ENCODE results near the gene ILF2. TPM values are rescaled to one million over a fixed set of nuclear protein-coding genes. Genes with fewer than 3 reads are reported as not detected.

Gene ILF2
- total and polyA plus RNA-seq, 2 of the 13 experiments (the other 11 are each of a cell fraction or from before 2014, with no cell fraction given): 292 to 366 TPM

DNA sequence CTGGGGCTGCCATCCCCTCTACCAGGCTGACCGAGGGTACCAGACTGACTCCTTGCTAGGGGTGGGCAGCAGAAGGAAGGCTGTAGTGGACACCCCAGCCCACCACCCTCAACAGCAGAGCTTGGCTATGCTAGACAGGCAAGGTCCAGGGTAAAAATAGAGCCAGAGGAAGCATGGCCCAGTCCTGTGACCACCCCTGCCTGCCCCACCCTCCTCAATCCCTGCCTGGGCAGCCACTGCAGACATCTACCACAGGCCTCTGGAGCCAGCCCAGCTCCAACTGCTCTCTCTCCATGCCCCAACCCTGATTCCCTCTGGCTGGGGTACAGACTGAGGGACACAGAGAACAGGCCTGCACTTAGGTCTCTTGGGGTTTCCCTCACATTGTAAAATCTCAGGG is 40.8 kb downstream of the ILF2 start (continued):
- 0 out of 2 replicates have a peak, but pooled peaks have one; percentile 5 for TF ChIP-seq ZNF747 (CRISPR knock-in tag; IDR thresholded peaks at IDR 0.05; ENCODE audit: borderline replicate concordance)
- TF ChIP-seq, protein P1, sequence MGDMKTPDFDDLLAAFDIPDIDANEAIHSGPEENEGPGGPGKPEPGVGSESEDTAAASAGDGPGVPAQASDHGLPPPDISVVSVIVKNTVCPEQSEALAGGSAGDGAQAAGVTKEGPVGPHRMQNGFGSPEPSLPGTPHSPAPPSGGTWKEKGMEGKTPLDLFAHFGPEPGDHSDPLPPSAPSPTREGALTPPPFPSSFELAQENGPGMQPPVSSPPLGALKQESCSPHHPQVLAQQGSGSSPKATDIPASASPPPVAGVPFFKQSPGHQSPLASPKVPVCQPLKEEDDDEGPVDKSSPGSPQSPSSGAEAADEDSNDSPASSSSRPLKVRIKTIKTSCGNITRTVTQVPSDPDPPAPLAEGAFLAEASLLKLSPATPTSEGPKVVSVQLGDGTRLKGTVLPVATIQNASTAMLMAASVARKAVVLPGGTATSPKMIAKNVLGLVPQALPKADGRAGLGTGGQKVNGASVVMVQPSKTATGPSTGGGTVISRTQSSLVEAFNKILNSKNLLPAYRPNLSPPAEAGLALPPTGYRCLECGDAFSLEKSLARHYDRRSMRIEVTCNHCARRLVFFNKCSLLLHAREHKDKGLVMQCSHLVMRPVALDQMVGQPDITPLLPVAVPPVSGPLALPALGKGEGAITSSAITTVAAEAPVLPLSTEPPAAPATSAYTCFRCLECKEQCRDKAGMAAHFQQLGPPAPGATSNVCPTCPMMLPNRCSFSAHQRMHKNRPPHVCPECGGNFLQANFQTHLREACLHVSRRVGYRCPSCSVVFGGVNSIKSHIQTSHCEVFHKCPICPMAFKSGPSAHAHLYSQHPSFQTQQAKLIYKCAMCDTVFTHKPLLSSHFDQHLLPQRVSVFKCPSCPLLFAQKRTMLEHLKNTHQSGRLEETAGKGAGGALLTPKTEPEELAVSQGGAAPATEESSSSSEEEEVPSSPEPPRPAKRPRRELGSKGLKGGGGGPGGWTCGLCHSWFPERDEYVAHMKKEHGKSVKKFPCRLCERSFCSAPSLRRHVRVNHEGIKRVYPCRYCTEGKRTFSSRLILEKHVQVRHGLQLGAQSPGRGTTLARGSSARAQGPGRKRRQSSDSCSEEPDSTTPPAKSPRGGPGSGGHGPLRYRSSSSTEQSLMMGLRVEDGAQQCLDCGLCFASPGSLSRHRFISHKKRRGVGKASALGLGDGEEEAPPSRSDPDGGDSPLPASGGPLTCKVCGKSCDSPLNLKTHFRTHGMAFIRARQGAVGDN (CRISPR knock-in tag; IDR thresholded peaks at IDR 0.05): peak; percentile 55; the same call in 1 of the 2 replicates

DNA sequence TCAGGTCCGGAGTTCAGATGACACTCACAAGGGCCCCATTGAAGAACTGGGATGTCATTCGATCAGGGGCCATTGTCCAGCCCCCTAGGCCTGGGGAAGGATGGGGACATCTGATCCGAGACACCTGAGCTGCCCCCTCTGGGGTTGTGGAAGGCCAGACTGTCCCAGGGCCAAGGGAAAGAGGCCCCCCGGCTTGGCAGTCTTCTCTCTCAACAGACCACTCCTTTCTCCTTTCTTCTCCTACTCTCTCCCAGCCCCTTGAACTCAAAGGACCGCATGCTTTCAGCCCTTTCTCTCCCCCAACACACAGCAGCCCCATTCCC is 41.5 kb downstream of the ILF2 start:
- Histone ChIP-seq H3K36me3 (replicated peaks in 1 of 2; ENCODE audit: control insufficient read depth in 1 of 2, insufficient read depth in 2 of 2, low read length in 2 of 2) (peaks cover 0 to 2% of the 10 kb centered on the region in 2 experiments; a peak in 2 of 5 replicates), H4K20me1 (ENCODE audit: insufficient read depth, low read length) (peaks cover under 1% of the 10 kb centered on the region; the same call in 1 of the 2 replicates), H3K27me3 (ENCODE audit: control insufficient read depth in 1 of 2, insufficient read depth in 2 of 2, low read length in 2 of 2) (no peaks in the 10 kb centered on the region), H2AFZ (ENCODE audit: low read length) (no peak overlapping the region), H3K4me2 (ENCODE audit: low read depth, low read length) (peak overlapping the region; percentile 91), H3K4me3 (replicated peaks in 1 of 3; ENCODE audit: insufficient read depth in 1 of 3, low read depth in 2 of 3, low read length in 3 of 3) (peak overlapping the region; percentile 55 to 84 (median 72)), H3K4me1 (ENCODE audit: insufficient read depth, low read length) (peaks cover 71% of the 10 kb centered on the region), H3K27ac (ENCODE audit: extremely low read length, insufficient read depth, low read length) (peak overlapping the region; percentile 87), H3K9ac (ENCODE audit: insufficient read depth, low read depth, low read length) (peak overlapping the region; percentile 78), H3K9me3 (ENCODE audit: low read length) (no peaks in the 10 kb centered on the region), H3K79me2 (ENCODE audit: insufficient read depth, low read length) (peaks cover 37% of the 10 kb centered on the region)
- ChIA-PET POLR2A (interaction anchor here (0.7 to 15.2 kb wide), 9 partner anchors 9 to 123 kb away, joined by 3 to 390 read pairs (median 6); partner anchors contain the start of genes S100A14 and S100A16), CTCF (ENCODE audit: low intra/inter-chr PET ratio, low total read pairs) (no interaction called here)
- FAIRE-seq (no peak), DNase-seq (ENCODE audit: low spot score) (peak; percentile 46), ATAC-seq (no peak)
- 4% methylated on average over 3 of the region's 5 CpGs for WGBS (ENCODE audit: low lambda C conversion rate)
- no TSS peak for BruUV-seq (replicated peaks)
- in situ Hi-C loops (cut with HindIII; ENCODE audit: extremely low pct_ligation_motif_present, low pct_unique_long_range_greater_than_20kb) (loop anchor here (5.0 kb wide), 2 partner anchors 57 to 122 kb away; no protein-coding TSS in a partner anchor), intact Hi-C loops (cut with micrococcal nuclease; ENCODE audit: unreplicated experiment) (loop anchor here (5.0 kb wide), 1 partner anchor 117 kb away; no protein-coding TSS in a partner anchor)
- TF ChIP-seq SAP130 (CRISPR knock-in tag; IDR thresholded peaks at IDR 0.05; ENCODE audit: low read depth) (peak; percentile 40; the same call in 1 of the 2 replicates), HDAC2 (CRISPR knock-in tag; IDR thresholded peaks at IDR 0.05) (0 out of 2 replicates have a peak, but pooled peaks have one; percentile 11), ZNF17 (CRISPR knock-in tag; IDR thresholded peaks at IDR 0.05) (no peak), ZNF337 (CRISPR knock-in tag; IDR thresholded peaks at IDR 0.05; ENCODE audit: borderline replicate concordance, low read depth) (peak; percentile 77; the same call in 1 of the 2 replicates), TAF1 (CRISPR knock-in tag; IDR thresholded peaks at IDR 0.05) (0 out of 2 replicates have a peak, but pooled peaks have one; percentile 11), CCDC6 (CRISPR knock-in tag; IDR thresholded peaks at IDR 0.05) (no peak), KMT2B (CRISPR knock-in tag; IDR thresholded peaks at IDR 0.05) (peak; percentile 20; the same call in 1 of the 2 replicates)
- TF ChIP-seq, protein P2, sequence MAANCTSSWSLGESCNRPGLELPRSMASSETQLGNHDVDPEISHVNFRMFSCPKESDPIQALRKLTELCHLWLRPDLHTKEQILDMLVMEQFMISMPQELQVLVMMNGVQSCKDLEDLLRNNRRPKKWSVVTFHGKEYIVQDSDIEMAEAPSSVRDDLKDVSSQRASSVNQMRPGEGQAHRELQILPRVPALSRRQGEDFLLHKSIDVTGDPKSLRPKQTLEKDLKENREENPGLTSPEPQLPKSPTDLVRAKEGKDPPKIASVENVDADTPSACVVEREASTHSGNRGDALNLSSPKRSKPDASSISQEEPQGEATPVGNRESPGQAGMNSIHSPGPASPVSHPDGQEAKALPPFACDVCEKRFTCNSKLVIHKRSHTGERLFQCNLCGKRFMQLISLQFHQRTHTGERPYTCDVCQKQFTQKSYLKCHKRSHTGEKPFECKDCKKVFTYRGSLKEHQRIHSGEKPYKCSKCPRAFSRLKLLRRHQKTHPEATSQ (CRISPR knock-in tag; IDR thresholded peaks at IDR 0.05; ENCODE audit: borderline replicate concordance): no peak
- TF ChIP-seq, protein P3, sequence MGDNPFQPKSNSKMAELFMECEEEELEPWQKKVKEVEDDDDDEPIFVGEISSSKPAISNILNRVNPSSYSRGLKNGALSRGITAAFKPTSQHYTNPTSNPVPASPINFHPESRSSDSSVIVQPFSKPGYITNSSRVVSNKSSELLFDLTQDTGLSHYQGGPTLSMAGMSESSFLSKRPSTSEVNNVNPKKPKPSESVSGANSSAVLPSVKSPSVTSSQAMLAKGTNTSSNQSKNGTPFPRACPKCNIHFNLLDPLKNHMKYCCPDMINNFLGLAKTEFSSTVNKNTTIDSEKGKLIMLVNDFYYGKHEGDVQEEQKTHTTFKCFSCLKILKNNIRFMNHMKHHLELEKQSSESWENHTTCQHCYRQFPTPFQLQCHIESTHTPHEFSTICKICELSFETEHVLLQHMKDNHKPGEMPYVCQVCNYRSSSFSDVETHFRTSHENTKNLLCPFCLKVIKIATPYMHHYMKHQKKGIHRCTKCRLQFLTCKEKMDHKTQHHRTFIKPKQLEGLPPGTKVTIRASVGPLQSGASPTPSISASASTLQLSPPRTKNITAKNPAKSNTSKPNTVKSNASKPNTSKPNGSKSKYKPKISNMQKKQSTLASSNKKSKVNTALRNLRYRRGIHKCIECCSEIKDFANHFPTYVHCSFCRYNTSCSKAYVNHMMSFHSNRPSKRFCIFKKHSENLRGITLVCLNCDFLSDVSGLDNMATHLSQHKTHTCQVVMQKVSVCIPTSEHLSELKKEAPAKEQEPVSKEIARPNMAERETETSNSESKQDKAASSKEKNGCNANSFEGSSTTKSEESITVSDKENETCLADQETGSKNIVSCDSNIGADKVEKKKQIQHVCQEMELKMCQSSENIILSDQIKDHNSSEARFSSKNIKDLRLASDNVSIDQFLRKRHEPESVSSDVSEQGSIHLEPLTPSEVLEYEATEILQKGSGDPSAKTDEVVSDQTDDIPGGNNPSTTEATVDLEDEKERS (CRISPR knock-in tag; IDR thresholded peaks at IDR 0.05): 0 out of 2 replicates have a peak, but pooled peaks have one; percentile 44
- TF ChIP-seq, protein P4, sequence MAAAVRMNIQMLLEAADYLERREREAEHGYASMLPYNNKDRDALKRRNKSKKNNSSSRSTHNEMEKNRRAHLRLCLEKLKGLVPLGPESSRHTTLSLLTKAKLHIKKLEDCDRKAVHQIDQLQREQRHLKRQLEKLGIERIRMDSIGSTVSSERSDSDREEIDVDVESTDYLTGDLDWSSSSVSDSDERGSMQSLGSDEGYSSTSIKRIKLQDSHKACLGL (CRISPR knock-in tag; IDR thresholded peaks at IDR 0.05): no peak
